T-helper 1 cell treated with Interleukin-12 subunit alpha and Interleukin-12 subunit beta and Interleukin-4 antibody, amounts not matched to agents 30 ng/mL and 1 ng/mL, for 36 hours (primary cell): Measurements from ENCODE around the gene SNX4. TPM values are rescaled to one million over a fixed set of nuclear protein-coding genes. Genes with fewer than 3 reads are reported as not detected.
"Not testable (repeated sequence)": the region's sequence is repeated elsewhere in the genome, so short reads cannot be mapped to it uniquely, and the experiment has no call there.

Experiments used
- intact Hi-C: fragments of 100-400 bp; cut with micrococcal nuclease; formaldehyde crosslinking; loops from one replicate; pipeline ENCODE4 v1.15.1; 2024
- total RNA-seq: library from RNA; stranded (reverse); gene quantifications from 2 replicates; pipeline ENCODE4 v1.2.3, GENCODE V29; 2022

The SNX4 gene
- total RNA-seq = 34.6 and 38.1 TPM in 2 replicates

DNA sequence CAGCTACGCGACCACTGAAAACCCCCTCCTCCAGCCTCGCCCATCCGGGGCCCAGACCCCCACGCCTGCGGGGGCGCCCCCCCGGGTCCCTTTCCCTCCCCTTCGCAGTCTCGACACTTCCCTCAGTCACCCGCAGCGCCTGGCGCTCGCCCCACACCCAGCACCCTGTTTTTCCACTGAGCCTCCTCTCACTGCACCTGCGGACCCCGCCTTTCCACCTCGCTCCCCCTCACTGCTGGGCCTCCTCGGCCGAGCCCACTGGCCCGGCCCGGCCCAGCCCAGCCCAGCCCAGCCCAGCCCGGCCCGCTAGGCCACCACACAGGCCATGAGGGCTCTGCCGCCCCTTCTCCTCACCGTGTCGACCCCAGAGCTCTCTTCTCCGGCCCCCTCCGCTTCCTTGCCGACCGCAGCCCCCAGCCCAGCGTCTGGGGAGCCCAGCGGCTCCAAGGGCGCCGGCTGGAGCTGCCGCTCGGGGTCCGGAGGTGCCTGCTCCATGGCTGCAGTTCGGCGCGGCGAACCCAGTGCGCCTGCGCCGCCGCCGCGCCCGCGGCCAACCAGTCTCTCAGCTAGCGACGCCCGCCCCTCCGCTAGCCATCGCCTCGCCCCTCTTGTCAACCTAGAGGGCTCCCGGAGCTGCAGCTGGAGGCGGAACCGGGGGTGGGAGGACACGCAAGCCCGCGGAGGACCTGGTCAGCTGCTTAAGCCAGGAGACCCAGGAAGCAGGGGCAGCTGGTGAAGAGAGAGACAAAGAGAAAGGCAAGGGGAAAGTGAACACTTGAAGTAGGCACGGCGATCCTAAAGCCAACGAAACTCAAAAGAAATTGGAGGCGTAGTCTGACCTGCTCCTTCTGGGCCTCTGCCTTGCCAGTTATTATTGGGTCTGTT lies at the start of gene SNX4:
Gene SNX4, minus strand, starts transcription at position 525 of the 885 bp plus-strand sequence. Its CDS starts 30 bp downstream, at position 495.
- intact Hi-C loops = loop anchor here (1.0 to 10.0 kb wide), 5 partner anchors 75 to 785 kb away; partner anchors contain the start of genes OSBPL11, UMPS and ZNF148

DNA sequence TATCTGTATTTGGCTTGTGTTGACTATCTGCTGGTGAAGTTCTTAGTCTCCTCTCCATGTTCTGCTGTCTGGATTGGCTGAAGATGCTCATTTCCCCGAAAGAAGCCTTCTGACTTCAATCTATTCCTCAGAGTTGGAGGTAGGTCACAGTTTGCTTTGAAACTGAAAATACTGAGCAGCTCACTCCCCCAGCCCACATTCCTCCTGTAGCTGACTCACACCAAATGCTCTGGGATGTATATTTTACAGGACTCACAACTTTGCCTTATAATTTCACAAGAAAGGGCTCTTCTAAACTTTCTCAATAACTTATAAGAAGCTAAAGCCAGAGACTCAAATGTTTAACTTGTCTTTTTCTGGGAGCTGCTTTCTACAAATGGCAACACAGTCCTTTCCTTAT lies 36.3 kb upstream of the SNX4 start:
- intact Hi-C loops = no loop called here

DNA sequence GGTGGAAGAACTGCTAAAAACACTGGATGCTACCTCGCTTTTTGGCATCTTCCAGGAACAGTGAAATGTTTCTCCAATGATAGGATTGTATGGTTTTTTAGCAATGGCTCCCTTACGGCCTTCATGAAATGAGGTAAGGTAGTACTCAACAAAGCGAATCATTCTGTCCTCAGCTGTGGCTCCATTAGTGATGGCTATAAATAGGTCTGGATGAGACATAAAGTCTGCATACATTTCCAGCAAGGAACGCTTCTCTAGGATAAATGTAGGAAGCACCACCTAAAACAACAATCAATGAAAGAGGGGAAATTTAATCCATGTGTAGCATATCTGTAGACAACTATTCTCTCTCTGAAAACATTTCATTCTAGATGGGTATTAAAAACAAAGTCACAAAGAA lies 32.4 kb upstream of the SNX4 start:
- intact Hi-C loops = no loop called here

DNA sequence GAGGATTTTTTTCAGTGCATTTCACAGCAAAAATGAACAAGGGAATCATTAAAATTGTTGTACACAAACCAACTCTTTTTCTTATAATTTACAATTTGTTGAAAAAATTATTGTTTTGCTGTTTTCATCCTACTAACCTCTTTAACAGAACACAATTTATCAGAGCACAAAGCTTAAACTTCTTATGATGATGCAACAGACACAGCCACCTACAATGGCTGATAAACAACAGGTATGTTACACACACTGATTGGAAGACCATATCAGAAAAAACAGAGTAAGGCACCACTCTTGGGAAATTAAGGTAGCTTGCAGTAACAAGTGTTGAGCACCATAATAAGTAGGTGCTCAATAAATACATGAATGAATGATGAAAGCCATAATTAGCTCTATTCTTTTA lies 8.9 kb upstream of the SNX4 start:
- intact Hi-C loops = loop anchor here (10.0 kb wide), 1 partner anchor 794 kb away; the partner anchor contains the start of gene UMPS

DNA sequence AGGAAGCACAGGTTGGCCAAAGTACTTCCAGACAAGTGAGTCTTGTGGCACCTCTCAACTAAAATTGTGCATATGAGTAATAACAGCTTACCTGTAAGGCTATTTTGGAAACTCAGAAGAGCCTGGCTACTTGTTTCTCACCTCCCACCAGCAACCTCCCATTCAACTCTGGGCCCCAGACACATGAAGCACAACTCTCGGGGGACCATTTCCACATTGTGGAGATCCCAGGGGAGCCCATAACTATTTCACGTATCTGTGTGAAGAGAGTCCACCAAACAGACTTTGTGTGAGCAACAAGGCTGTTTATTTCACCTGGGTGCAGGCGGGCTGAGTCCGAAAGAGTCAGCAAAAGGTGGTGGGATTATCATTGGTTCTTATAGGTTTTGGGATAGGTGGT lies 5.2 kb upstream of the SNX4 start:
- intact Hi-C loops = loop anchor here (10.0 kb wide), 1 partner anchor 790 kb away; the partner anchor contains the start of gene UMPS

DNA sequence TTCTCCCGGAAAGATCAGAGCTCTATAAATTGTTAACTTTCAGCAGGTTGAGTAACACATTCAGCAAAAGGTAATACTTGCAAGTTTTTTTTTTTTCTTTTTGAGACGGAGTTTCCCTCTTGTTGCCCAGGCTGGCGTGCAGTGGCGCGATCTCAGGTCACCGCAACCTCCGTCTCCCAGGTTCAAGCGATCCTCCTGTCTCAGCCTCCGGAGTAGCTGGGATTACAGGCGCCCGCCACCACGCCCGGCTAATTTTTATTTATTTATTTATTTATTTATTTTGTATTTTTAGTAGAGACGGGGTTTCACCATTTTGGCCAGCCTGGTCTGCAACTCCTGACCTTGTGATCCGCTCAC lies 539 bp upstream of the SNX4 start:
- intact Hi-C loops = loop anchor here (1.0 to 10.0 kb wide), 4 partner anchors 75 to 786 kb away; partner anchors contain the start of genes OSBPL11, UMPS and ZNF148

DNA sequence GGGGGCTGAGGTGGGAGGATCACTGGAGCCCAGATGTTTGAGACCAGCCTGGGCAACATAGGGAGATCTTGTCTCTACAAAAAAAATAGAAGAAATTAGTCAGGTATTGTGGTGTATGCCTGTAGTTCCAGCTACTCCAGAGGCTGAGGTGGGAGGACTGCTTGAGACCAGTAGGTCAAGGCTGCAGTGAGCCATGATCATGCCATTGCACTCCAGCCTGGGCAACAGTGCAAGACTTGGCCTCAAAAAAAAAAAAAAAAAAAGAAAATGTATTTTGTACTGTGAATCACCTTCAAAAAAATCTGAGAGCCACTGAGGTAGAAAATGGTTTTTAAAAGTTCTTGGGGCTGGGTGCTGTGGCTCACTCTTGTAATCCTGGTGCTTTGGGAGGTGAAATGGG lies 4.6 kb downstream of the SNX4 start:
- intact Hi-C loops = no loop called here

DNA sequence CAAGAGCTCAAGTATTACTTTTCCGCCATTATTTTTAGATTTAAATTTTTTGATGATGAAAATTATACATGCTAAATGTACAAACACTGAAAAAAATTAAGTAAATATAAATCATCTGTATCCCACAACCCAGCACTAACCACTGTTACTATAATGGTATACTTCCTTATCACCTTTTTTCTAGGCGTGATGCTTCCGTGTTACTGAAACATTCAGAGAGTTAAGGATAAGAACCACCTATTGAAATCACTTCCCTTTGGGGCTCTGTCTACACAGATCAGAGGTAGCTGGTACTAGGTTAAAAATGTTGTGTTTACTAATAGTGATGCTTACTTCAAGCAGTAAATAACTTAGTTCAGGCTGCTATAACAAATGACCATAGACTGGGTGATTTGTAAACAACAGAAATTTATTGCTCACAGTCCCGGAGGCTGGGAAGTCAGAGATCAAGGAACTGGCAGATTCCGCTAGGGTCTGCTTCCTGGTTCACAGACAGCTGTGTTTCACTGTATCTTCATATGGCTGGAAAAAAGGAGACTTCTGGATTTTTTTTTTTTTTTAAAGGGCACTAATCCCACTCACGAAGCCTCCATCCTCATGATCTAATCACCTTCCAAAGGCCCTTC lies 6.4 kb downstream of the SNX4 start:
- intact Hi-C loops = no loop called here

DNA sequence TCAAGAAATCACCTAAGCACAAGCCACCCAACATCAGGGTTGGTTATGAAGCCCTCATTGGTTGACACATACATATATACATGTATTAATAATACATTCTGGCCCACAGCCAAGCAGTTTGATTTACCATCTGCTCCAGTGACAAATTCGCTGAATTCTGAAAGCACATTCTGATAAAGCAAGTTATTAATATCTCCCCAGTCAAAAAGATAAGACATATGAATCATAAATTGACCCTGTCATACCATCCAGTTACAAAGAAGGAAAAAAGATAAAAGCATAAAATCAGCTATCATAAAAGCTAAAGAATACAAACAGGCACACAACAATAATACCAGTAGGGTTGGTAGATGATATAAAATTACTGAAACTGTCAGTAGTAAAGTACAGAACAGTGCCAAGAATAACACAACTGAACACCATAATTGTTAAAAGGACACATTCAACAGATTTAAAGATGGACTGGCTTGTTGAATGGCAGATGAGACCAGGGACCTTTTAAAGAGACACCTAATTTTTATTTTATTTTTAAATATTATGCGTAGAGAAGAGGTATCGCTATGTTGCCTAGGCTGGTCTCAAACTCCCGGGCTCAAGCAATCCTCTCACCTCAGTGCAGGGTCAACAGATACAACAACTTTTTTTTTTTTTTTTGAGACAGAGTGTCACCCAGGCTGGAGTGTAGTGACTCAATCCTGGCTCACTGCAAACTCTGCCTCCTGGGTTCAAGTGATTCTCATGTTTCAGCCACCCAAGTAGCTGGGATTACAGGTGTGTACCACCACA lies 7.7 kb downstream of the SNX4 start:
- intact Hi-C loops = no loop called here

DNA sequence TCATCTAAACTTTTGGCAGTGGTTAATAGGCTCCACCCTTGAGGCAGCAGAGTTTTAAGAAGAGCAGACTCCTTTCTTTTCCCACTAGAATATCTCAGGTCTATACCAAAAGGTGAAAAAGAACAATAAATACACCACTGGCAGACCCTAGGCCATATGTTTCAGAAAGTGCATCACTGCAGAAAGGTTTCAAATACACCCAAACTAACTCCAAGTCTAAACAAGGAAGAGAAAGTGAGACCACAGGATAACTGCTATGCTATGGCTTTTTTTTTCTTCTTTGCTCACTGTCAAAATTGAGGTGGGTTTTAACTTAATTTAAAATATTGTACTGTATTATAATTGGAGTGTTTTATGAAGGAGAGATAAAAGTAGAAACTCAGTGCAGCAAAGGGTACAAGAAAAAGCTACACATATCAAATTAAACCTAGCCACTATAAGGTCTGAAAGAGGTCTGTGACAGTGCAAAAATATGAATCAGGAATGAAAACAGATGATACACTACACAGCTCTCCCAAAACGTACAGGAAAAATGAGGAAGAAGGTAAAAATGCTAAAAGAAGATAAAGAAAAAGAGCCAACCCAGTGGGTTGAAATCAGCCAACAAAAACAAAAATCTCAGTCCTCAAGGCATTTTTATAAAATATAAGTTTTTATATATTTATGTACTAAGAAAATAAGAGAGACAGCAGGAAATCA lies 8.4 kb downstream of the SNX4 start:
- intact Hi-C loops = no loop called here

DNA sequence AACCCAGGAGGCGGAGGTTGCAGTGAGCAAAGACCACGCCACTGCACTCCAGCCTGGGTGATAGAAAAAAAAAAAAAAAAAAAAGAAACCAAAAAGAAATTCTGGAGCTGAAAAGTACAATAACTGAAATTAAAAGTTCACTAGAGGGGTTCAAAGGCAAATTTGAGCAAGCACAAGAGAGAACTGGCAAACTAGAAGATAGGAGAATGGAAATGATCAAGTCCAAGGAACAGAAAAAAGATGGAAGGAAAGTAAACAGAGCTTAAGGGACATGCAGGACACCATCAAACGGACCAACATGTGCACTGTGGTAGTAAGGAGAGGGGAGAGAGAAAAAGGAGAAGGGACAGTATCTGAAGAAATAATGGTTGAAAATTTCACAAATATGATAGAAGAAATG lies 12.9 kb downstream of the SNX4 start:
- intact Hi-C loops = no loop called here

DNA sequence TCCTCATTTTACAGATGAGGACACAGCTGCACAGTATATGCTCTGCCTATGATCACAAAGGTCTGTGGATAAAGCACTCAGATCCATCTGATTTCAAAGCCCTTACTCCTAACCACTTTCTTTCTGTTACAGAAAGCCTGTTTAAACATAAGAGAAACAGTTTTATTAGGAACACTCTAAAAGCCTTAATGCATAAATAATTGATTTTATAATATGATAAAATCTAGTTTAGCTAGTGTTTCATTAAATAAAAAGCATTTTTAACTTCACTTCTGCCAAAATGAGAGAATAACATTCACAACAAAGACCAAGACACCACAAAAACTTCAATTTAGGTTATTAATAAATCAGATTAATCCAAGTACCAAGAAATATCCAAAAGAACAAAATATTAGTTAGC lies 21.4 kb downstream of the SNX4 start:
- intact Hi-C loops = no loop called here

DNA sequence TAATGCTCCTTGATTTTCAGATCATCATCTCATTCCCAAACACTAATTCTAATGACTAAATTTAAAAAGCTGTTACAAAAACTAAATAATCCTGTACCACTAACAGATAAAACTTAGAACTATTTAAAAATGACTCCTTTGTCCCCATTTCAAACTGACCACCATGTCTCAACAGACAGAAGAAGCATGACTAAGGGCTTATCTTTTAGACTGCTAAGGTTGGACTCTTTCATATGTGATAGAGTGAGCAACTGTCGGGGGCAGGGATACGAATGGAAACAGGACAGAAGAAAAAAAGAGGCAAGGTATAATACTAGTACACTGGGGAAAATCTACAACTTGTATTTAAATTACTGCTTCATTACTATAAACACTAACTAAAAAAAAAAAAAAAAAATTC lies 23.3 kb downstream of the SNX4 start:
- intact Hi-C loops = no loop called here

DNA sequence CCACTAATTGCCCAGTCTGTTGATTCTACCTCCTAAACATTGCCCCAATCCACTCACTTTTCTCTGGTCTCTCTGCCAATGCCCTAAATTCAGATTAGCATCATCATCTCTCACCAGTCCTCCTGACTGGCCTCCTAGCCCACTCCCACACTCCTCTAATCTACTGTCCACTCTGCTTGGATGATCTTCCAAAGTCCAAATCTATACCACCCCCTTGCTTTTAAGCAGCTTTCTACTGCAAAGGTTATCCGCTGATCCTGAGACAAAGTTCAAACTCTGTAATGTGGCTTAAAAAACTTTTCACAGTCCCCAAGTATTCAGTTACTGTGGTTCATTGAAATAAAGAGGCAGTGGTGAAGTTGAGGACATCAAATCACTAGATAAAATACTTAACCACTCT lies 37.6 kb downstream of the SNX4 start:
- intact Hi-C loops = no loop called here

DNA sequence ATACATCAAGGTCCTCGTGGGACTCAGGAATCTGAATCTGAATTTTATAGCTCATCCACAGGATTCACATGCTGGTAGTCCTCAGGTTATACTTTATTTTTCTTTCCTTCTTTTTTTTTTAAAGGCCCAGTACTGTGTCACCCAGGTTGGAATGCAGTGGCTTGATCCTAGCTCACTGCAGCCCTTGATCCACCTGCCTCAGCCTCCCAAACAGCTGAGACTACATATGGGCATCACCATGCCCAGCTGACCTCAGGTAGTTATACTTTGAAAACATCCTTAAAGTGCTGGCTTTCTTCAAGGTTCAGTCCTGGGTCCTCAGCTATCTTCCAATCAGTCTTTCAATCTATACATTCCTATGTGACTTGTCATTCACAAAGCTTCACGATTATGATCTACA lies 38.2 kb downstream of the SNX4 start:
- intact Hi-C loops = no loop called here

DNA sequence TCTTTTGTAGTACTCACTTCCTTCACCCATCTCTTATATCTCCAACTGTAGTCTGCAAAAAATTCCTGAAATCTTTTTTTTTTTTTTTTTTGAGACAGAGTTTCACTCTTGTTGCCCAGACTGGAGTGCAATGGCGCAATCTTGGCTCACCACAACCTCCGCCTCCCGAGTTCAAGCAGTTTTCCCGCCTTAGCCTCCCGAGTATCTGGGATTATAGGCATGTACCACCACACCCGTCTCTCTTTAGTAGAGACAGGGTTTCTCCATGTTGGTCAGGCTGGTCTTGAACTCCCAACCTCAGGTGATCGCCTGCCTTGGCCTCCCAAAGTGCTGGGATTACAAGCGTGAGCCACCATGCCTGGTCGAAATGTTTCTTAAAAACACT lies 38.6 kb downstream of the SNX4 start:
- intact Hi-C loops = not testable (repeated sequence)

DNA sequence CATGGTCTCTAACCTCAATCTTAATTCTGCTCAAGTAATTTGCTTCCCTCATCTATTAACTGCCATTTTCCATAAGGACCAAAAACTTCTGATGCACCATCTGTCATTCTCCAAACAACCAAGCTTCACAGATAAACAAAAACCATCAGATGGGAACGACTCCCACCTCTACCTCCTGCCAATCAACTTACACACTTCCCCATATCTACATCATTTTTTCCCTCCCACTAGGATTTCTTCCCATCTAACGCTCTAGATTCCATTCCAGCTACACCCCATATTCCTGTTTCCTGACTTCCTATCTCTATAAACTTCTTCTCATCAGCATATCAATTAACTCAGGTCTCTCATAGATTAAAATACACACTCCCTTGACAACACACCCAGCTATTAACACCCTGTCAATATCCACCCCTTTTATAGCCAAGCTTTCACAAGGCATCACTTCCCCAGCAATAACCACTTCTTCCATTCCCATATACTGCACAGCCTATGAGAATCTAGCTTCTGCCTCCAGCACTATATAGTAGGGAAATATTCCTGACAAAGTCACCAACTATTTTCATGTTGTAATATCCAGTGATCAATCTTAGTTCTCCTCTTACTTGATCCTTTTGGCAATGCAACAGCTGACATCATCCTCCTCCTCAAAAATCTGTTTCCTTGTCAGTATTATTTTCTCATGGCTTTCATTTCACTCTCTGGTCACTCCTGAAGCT lies 39.2 kb downstream of the SNX4 start:
- intact Hi-C loops = no loop called here

DNA sequence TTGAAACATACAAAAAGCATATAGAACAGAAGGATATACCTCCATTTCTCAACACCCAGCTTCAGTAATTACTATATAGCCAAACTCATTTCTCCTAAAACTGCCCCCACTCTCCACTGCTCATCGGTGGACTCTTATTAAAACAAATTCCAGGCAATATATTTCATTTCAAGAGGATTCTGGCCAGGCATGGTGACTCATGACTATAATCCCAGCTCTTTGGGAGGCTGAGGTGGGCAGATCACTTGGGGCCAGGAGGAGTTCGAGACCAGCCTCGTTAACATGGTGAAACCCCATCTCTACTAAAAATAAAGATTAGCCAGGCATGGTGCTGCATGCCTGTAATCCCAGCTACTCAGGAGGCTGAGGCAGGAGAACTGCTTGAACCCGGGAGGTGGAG lies 40.9 kb downstream of the SNX4 start:
- intact Hi-C loops = loop anchor here (10.0 kb wide), 1 partner anchor 106 kb away; no protein-coding TSS in a partner anchor

DNA sequence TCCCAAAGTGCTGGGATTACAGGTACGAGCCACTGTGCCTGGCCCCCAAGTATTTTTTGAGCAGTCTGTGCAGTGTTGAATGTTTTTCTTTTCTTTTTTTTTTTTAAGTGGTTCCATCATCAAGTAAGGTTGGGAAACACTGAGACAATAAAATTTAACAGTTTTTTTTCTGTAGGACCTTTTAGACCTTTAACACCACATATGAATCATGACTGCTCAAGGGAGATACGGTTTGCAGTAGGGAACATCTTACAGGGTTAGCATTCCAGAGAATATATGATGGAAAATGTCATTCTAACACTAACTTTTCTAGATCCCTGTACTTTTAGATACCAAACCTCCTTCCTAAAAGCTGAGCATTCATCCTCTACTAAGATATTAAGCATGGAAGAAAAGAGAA lies 41.7 kb downstream of the SNX4 start:
- intact Hi-C loops = loop anchor here (10.0 kb wide), 1 partner anchor 106 kb away; no protein-coding TSS in a partner anchor

DNA sequence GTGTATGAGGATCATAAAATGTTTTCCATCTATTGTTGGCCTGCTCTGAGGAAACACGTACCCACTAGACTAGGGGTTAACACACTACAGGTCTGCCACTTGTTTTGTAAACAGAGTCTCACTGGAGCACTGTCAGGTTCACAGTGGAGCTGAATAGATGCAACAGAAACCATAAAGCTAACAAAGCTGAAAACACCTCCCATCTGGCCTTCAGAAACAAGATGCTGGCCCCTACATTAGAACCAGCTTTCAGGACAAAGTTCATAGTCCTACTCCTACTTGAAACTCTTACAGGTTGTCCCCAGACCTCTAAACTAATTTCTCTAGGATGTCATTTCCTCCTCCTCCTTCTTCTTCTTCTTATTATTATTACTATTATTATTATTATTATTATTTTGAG lies 42.3 kb downstream of the SNX4 start:
- intact Hi-C loops = loop anchor here (10.0 kb wide), 1 partner anchor 107 kb away; no protein-coding TSS in a partner anchor
